HepG2 (cell line): ENCODE results near the gene P4HB. TPM values are rescaled to one million over a fixed set of nuclear protein-coding genes. Genes with fewer than 3 reads are reported as not detected.

Source experiments
- ATAC-seq: fragments of 200-7000 bp; cut with Tn5 transposase; 3 replicates; pipeline ENCODE4 v1.9.1; 2020; ENCODE audit warnings: mild to moderate bottlenecking, moderate library complexity
- BruUV-seq: library from RNA; stranded (reverse); fragments of 400-500 nt; replicated peaks from 2 replicates; lab custom pipeline; 2021; lab: Mats Ljungman, UMichigan
- CTCF ChIA-PET: fragments of 300-600 bp; formaldehyde crosslinking; extraction: SDS; loops from one replicate; lab custom pipeline; 2021; ENCODE audit warnings: low total read pairs, inconsistent platforms, low intra/inter-chr PET ratio; lab: Yijun Ruan, JAX
- POLR2A ChIA-PET: fragments of 350-600 bp; sonication (Branson Sonifier 250); formaldehyde crosslinking; loops from one replicate; lab custom pipeline; 2020; ENCODE audit warnings: antibody characterized with exemption, inconsistent platforms; lab: Yijun Ruan, JAX
- DNase-seq: peaks from one replicate; pipeline ENCODE4 v3.0.0-alpha.2; 2015; ENCODE audit warnings: low spot score
- FAIRE-seq: peaks from 3 replicates; lab custom pipeline; 2011; peaks lifted over from hg19 to GRCh38; lab: Jason Lieb, UNC
- H2AFZ ChIP-seq: one replicate; pipeline ENCODE4 v1.6.1; 2011; ENCODE audit warnings: low read length, inconsistent platforms
- H3K27ac ChIP-seq: fragments of 300-600 bp; 3 replicates; pipeline ENCODE4 v1.8.0; 2011; ENCODE audit warnings: mixed run types, mild to moderate bottlenecking, mixed read lengths, low read length, inconsistent platforms; ENCODE audit not compliant: insufficient read depth; ENCODE audit errors: extremely low read length
- H3K27me3 ChIP-seq, 2 experiments: fragments of 200-600 bp in 1 of 2; 2 replicates in 1 of 2; 3 replicates in 1 of 2; pipeline versions ENCODE4 v1.6.0 to v1.8.0; 2011; ENCODE audit warnings: low read length in 2 of 2, mild to moderate bottlenecking in 2 of 2, moderate library complexity in 2 of 2, inconsistent platforms in 1 of 2; ENCODE audit not compliant: insufficient read depth in 2 of 2, control insufficient read depth in 1 of 2
- H3K36me3 ChIP-seq, 2 experiments: fragments of 200-600 bp in 1 of 2; replicated peaks in 1 of 2; 2 replicates in 1 of 2; 3 replicates in 1 of 2; pipeline versions ENCODE4 v1.5.1 to v1.8.0; 2011; ENCODE audit warnings: low read length in 2 of 2, inconsistent platforms in 1 of 2; ENCODE audit not compliant: insufficient read depth in 2 of 2, control insufficient read depth in 1 of 2
- H3K4me1 ChIP-seq: 2 replicates; pipeline ENCODE4 v1.5.1; 2012; ENCODE audit warnings: low read length, inconsistent platforms; ENCODE audit not compliant: insufficient read depth
- H3K4me2 ChIP-seq: 2 replicates; pipeline ENCODE4 v1.6.0; 2011; ENCODE audit warnings: low read depth, low read length, inconsistent platforms
- H3K4me3 ChIP-seq, 3 experiments: fragments of 200-600 bp in 1 of 3; sonication (generic), shearing (Covaris generic) in 1 of 3; replicated peaks in 1 of 3; 2 replicates each; pipeline ENCODE4 v1.5.1; 2011 to 2016; ENCODE audit warnings: low read length in 3 of 3, inconsistent platforms in 2 of 3, low read depth in 2 of 3, mild to moderate bottlenecking in 2 of 3, control low read depth in 1 of 3, mixed read lengths in 1 of 3; ENCODE audit not compliant: insufficient read depth in 1 of 3
- H3K79me2 ChIP-seq: one replicate; pipeline ENCODE4 v1.6.1; 2011; ENCODE audit warnings: low read length, inconsistent platforms; ENCODE audit not compliant: insufficient read depth
- H3K9ac ChIP-seq: 2 replicates; pipeline ENCODE4 v1.6.0; 2011; ENCODE audit warnings: mild to moderate bottlenecking, low read depth, low read length, inconsistent platforms; ENCODE audit not compliant: insufficient read depth
- H3K9me3 ChIP-seq: 2 replicates; pipeline ENCODE4 v1.5.1; 2012; ENCODE audit warnings: mild to moderate bottlenecking, low read length
- H4K20me1 ChIP-seq: 2 replicates; pipeline ENCODE4 v1.6.0; 2011; ENCODE audit warnings: inconsistent platforms, mild to moderate bottlenecking, low read length, moderate library complexity; ENCODE audit not compliant: insufficient read depth
- FOXP4 ChIP-seq: sonication (generic); formaldehyde crosslinking; IDR thresholded peaks from 2 replicates; pipeline ENCODE4 v1.4.0; 2020; ENCODE audit warnings: missing genetic modification reagents
- GABPB1 ChIP-seq: IDR thresholded peaks from 2 replicates; pipeline ENCODE4 v1.6.1; 2016; ENCODE audit warnings: mild to moderate bottlenecking, missing genetic modification reagents, moderate library complexity, missing compliant biosample characterization
- IKZF5 ChIP-seq: IDR thresholded peaks from 2 replicates; pipeline ENCODE4 v1.6.1; 2018; ENCODE audit warnings: missing genetic modification reagents, mild to moderate bottlenecking, missing compliant biosample characterization
- NFE2L1 ChIP-seq: sonication (generic); formaldehyde crosslinking; IDR thresholded peaks from 2 replicates; pipeline ENCODE4 v1.4.0; 2020; ENCODE audit warnings: missing genetic modification reagents, mild to moderate bottlenecking, borderline replicate concordance
- PHF20 ChIP-seq: sonication (generic); formaldehyde crosslinking; IDR thresholded peaks from 2 replicates; pipeline ENCODE4 v1.5.0; 2020; ENCODE audit warnings: mild to moderate bottlenecking, missing genetic modification reagents
- ZNF670 ChIP-seq: sonication (generic); formaldehyde crosslinking; IDR thresholded peaks from 2 replicates; pipeline ENCODE4 v1.8.0; 2022; ENCODE audit warnings: mild to moderate bottlenecking, missing genetic modification reagents, borderline replicate concordance
- WGBS: methylation state at CpG from one replicate; pipeline ENCODE4 v1.1.6; 2017; ENCODE audit warnings: low lambda C conversion rate; 5-methylcytosine and 5-hydroxymethylcytosine counted together
- in situ Hi-C: cut with HindIII; loops from 2 replicates; pipeline ENCODE4 v1.10.0; 2017; ENCODE audit warnings: low pct_unique_long_range_greater_than_20kb; ENCODE audit not compliant: extremely low pct_ligation_motif_present
- intact Hi-C: fragments of 100-400 bp; cut with micrococcal nuclease; formaldehyde crosslinking; loops from one replicate; pipeline ENCODE4 v1.10.0; 2022; ENCODE audit not compliant: unreplicated experiment
- polyA plus RNA-seq, 8 experiments: library from polyadenylated mRNA; depleted of rRNA in 3 of 8; stranded (reverse) in 7 of 8; unstranded in 1 of 8; fragments of >200 nt; fragmentation: Illumina TruSeq in 4 of 8; extraction: Trizol in 4 of 8; gene quantifications; 2 replicates each; pipeline versions ENCODE4 v1.2.1 to v1.2.3, GENCODE V29; 2011 to 2016; ENCODE audit warnings: low read depth in 4 of 8, missing spikeins in 1 of 8, mixed read lengths in 1 of 8; ENCODE audit not compliant: insufficient read depth in 1 of 8
- total RNA-seq, 5 experiments: library from RNA; depleted of rRNA; stranded (reverse); fragments of >200 nt; fragmentation: Illumina TruSeq; extraction: Trizol; gene quantifications; 2 replicates each; pipeline ENCODE4 v1.2.3, GENCODE V29; 2016; ENCODE audit warnings: low read depth in 1 of 5

The P4HB gene
- total and polyA plus RNA-seq, 2 of the 13 experiments (the other 11 are each of a cell fraction or from before 2014, with no cell fraction given) = 185 to 782 TPM

- ChIA-PET CTCF (no interaction called here), POLR2A (interaction anchor here (1.4 to 3.5 kb wide), 5 partner anchors 8 to 129 kb away, joined by 3 to 52 read pairs (median 8); partner anchors contain the start of genes ALYREF, ANAPC11, DCXR and MAFG)
- peak; percentile 9; the same call in 1 of the 2 replicates for TF ChIP-seq IKZF5
- no peak for TF ChIP-seq ZNF670 (CRISPR knock-in tag)
- TF ChIP-seq FOXP4 (CRISPR knock-in tag) = no peak
- TF ChIP-seq PHF20 (CRISPR knock-in tag) = 0 out of 2 replicates have a peak, but pooled peaks have one; percentile 24
- TF ChIP-seq GABPB1 (CRISPR knock-in tag) = 0 out of 2 replicates have a peak, but pooled peaks have one; percentile 6
- no peak for TF ChIP-seq NFE2L1 (CRISPR knock-in tag)
- no peaks in the 10 kb centered on the region; a peak in 1 of 5 replicates for H3K27me3 ChIP-seq
- intact Hi-C loops (no loop called here), in situ Hi-C loops (no loop called here)
- 94% methylated on average over 11 of the region's 11 CpGs for WGBS
- H4K20me1 ChIP-seq = peaks cover 14% of the 10 kb centered on the region; the same call in 1 of the 2 replicates
- H3K79me2 ChIP-seq = peaks cover 33% of the 10 kb centered on the region
- DNase-seq (no peak), ATAC-seq (no peak), FAIRE-seq (no peak)
- H3K4me1 ChIP-seq = peaks cover 38% of the 10 kb centered on the region
- H3K36me3 ChIP-seq = peaks cover 53 to 76% of the 10 kb centered on the region in 2 experiments
- H3K9me3 ChIP-seq = no peaks in the 10 kb centered on the region
- H3K4me2 ChIP-seq = peak overlapping the region; percentile 99
- H3K9ac ChIP-seq = peak overlapping the region; percentile 99; the same call in 1 of the 2 replicates
- no peak overlapping the region for H2AFZ ChIP-seq
- peak overlapping the region; percentile 99 for H3K27ac ChIP-seq
- BruUV-seq = no TSS peak
- H3K4me3 ChIP-seq = peak overlapping the region in 1 of 3 experiments; percentile 99; a peak in 1 of 6 replicates
Observed at GRCh38 chr17:81908793-81909192, 48.5 kb upstream of the P4HB start.
